Measurements from ENCODE around the gene CYB561A3. TPM values are rescaled to one million over a fixed set of nuclear protein-coding genes. Genes with fewer than 3 reads are reported as not detected.

CYB561A3 gene
- total and polyA plus RNA-seq, 2 of the 13 experiments (the other 11 are each of a cell fraction or from before 2014, with no cell fraction given) = 11.4 to 14.9 TPM

DNA sequence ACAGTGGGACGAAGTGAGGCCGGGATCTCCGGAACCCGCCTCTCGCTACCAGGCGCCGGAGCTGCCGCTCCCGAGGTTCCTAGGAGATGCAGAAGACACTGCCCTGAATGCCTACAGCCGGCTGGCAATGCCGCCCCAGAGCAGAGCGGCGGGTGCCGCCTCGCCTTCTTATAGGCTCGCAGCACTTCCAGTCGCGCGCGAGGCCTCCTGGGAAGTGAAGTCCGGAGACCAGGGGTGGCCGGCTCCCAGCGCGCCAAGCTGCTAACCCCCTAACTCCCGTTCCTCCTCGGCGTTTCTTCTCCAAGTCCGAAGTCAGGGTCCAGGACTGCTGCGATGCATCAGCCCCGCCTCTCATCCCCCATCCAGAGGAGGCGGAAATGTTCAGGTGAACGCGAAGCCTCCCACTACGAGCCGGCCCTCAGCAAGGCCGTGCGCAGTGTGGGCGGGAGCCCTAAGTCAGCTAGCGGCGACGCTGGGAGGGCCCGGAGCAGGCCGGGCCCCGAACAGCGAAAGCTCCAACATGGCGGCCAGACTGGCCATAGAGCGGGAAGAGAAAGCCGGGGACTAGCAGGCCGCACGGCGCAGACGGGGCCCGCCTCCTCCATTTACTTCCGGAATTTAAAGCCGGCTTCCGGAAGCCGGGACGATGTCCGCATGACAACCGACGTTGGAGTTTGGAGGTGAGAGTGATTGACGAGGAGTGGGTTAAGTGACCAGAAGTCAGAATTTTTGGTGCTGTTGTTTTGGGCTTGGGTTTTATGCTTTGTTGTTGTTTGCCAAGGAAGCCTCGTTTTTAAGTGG lies at the start of gene CYB561A3, which contains the start of gene TMEM138 (continued):
- TF ChIP-seq ZNF296 (CRISPR knock-in tag; conservative IDR thresholded peaks at IDR 0.05) (no peak), SALL1 (CRISPR knock-in tag; IDR thresholded peaks at IDR 0.05) (peak; percentile 74), ZFP90 (CRISPR knock-in tag; IDR thresholded peaks at IDR 0.05; ENCODE audit: borderline replicate concordance) (peak; percentile 36; the same call in 1 of the 2 replicates), AKAP8 (CRISPR knock-in tag; IDR thresholded peaks at IDR 0.05) (peak; percentile 51; the same call in 1 of the 2 replicates), TARDBP (CRISPR knock-in tag; IDR thresholded peaks at IDR 0.05) (peak; percentile 45), ZZZ3 (CRISPR knock-in tag; IDR thresholded peaks at IDR 0.05; ENCODE audit: borderline replicate concordance) (peak; percentile 87; the same call in 1 of the 2 replicates), ZNF326 (CRISPR knock-in tag; IDR thresholded peaks at IDR 0.05; ENCODE audit: borderline replicate concordance) (no peak), MAFK (conservative IDR thresholded peaks at IDR 0.05 in 1 of 2, IDR thresholded peaks at IDR 0.05 in 1 of 2; ENCODE audit: low read length in 2 of 2) (no peak), KDM4B (CRISPR knock-in tag; IDR thresholded peaks at IDR 0.05) (no peak), POLR2AphosphoS2 (IDR thresholded peaks at IDR 0.05; ENCODE audit: low read depth, low read length) (no peak), TAF1 (CRISPR knock-in tag; IDR thresholded peaks at IDR 0.05) (peak; percentile 81), ZNF350 (CRISPR knock-in tag; IDR thresholded peaks at IDR 0.05; ENCODE audit: borderline replicate concordance, low read depth) (peak; percentile 87; the same call in 1 of the 2 replicates), ZMYM2 (CRISPR knock-in tag; IDR thresholded peaks at IDR 0.05) (no peak), ZNF121 (CRISPR knock-in tag; IDR thresholded peaks at IDR 0.05) (no peak), ZNF101 (CRISPR knock-in tag; IDR thresholded peaks at IDR 0.05; ENCODE audit: borderline replicate concordance, low read depth) (0 out of 2 replicates have a peak, but pooled peaks have one; percentile 60), AGO2 (optimal IDR thresholded peaks at IDR 0.05; ENCODE audit: low read depth, low read length) (peak; percentile 85), PTBP1 (IDR thresholded peaks at IDR 0.05; ENCODE audit: low read depth, low read length, poor library complexity, severe bottlenecking) (peak; percentile 90), ZNF331 (CRISPR knock-in tag; IDR thresholded peaks at IDR 0.05) (peak; percentile 36; the same call in 1 of the 2 replicates), KDM5A (IDR thresholded peaks at IDR 0.05; ENCODE audit: borderline replicate concordance, low read length) (no peak; the same call in 1 of the 2 replicates), NFYB (CRISPR knock-in tag; IDR thresholded peaks at IDR 0.05) (peak; percentile 75), MATR3 (CRISPR knock-in tag; IDR thresholded peaks at IDR 0.05) (no peak)
- TF ChIP-seq, protein P1, sequence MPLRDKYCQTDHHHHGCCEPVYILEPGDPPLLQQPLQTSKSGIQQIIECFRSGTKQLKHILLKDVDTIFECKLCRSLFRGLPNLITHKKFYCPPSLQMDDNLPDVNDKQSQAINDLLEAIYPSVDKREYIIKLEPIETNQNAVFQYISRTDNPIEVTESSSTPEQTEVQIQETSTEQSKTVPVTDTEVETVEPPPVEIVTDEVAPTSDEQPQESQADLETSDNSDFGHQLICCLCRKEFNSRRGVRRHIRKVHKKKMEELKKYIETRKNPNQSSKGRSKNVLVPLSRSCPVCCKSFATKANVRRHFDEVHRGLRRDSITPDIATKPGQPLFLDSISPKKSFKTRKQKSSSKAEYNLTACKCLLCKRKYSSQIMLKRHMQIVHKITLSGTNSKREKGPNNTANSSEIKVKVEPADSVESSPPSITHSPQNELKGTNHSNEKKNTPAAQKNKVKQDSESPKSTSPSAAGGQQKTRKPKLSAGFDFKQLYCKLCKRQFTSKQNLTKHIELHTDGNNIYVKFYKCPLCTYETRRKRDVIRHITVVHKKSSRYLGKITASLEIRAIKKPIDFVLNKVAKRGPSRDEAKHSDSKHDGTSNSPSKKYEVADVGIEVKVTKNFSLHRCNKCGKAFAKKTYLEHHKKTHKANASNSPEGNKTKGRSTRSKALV (CRISPR knock-in tag; IDR thresholded peaks at IDR 0.05) = peak; percentile 67; the same call in 1 of the 2 replicates
- TF ChIP-seq, protein P2, sequence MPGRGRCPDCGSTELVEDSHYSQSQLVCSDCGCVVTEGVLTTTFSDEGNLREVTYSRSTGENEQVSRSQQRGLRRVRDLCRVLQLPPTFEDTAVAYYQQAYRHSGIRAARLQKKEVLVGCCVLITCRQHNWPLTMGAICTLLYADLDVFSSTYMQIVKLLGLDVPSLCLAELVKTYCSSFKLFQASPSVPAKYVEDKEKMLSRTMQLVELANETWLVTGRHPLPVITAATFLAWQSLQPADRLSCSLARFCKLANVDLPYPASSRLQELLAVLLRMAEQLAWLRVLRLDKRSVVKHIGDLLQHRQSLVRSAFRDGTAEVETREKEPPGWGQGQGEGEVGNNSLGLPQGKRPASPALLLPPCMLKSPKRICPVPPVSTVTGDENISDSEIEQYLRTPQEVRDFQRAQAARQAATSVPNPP (CRISPR knock-in tag; IDR thresholded peaks at IDR 0.05) = 0 out of 2 replicates have a peak, but pooled peaks have one; percentile 81
- TF ChIP-seq, protein P3, sequence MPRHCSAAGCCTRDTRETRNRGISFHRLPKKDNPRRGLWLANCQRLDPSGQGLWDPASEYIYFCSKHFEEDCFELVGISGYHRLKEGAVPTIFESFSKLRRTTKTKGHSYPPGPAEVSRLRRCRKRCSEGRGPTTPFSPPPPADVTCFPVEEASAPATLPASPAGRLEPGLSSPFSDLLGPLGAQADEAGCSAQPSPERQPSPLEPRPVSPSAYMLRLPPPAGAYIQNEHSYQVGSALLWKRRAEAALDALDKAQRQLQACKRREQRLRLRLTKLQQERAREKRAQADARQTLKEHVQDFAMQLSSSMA (CRISPR knock-in tag; IDR thresholded peaks at IDR 0.05) = peak; percentile 64
- TF ChIP-seq, protein P4, sequence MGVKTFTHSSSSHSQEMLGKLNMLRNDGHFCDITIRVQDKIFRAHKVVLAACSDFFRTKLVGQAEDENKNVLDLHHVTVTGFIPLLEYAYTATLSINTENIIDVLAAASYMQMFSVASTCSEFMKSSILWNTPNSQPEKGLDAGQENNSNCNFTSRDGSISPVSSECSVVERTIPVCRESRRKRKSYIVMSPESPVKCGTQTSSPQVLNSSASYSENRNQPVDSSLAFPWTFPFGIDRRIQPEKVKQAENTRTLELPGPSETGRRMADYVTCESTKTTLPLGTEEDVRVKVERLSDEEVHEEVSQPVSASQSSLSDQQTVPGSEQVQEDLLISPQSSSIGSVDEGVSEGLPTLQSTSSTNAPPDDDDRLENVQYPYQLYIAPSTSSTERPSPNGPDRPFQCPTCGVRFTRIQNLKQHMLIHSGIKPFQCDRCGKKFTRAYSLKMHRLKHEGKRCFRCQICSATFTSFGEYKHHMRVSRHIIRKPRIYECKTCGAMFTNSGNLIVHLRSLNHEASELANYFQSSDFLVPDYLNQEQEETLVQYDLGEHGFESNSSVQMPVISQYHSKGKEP (CRISPR knock-in tag; IDR thresholded peaks at IDR 0.05) = peak; percentile 4

All from HepG2 (cell line).